ENCODE data around the gene PRMT9. TPM values are rescaled to one million over a fixed set of nuclear protein-coding genes. Genes with fewer than 3 reads are reported as not detected.
A peak's percentile ranks its signal among the peaks of the same experiment; 100 is the strongest.

The PRMT9 gene
- total and polyA plus RNA-seq, 9 of the 15 experiments (the other 6 are each of a cell fraction or from before 2014, with no cell fraction given): 3.5 to 15.6 (median 7.2) TPM

DNA sequence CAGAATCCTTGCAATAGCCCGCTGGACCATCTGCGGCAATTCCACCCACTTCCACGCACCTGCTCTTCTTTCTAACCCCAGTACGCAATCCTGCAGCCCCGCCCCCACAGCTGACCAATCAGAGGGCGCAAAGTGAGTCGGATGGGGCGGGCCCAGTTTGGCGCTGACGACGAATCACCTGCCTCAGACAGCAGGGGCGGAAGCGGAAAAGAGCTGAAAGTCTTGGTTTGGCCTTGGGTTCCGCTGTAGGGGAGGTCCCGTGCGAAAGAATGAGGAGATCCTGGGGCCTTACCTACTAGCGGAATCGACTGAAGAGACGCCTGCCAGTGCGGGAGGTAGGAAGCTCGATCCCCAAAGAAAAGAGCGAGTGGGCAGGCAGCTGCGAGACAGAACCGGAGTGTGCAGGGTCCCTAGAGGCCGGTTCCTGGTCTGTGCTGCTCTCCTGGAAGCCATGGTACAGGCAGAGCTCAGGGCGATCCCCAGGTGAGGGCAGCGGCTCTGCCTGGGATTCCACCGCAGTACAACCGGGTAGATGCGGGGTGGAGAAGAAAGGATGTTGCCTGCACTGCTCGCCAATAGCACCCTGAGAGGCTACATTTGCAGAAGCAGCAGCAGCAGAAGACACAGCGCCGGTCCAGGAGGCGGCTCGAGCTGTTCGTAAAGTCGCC lies 66.7 kb downstream of the PRMT9 start, which contains the start of gene TMEM184C (continued):
- TF ChIP-seq PHF20 (IDR thresholded peaks at IDR 0.05; ENCODE audit: partially characterized antibody): peak; percentile 96
- TF ChIP-seq HNRNPH1 (optimal IDR thresholded peaks at IDR 0.05; ENCODE audit: low read depth, low read length): no peak
- TF ChIP-seq NCOA6 (IDR thresholded peaks at IDR 0.05): no peak
- TF ChIP-seq PCBP2 (IDR thresholded peaks at IDR 0.05; ENCODE audit: low read depth, low read length, poor library complexity, severe bottlenecking): no peak
- TF ChIP-seq KLF16 (IDR thresholded peaks at IDR 0.05): no peak
- no peak; the same call in 1 of the 2 replicates for TF ChIP-seq EGR1 (conservative IDR thresholded peaks at IDR 0.05)
- TF ChIP-seq RBM25 (IDR thresholded peaks at IDR 0.05; ENCODE audit: low read depth, low read length, severe bottlenecking): no peak
- peak; percentile 82 for TF ChIP-seq BHLHE40 (IDR thresholded peaks at IDR 0.05; ENCODE audit: low read length)
- TF ChIP-seq TRIM24 (IDR thresholded peaks at IDR 0.05): peak in 1 of 2 experiments; percentile 85; a peak in 2 of 4 replicates
- no peak for TF ChIP-seq PHB (CRISPR knock-in tag; IDR thresholded peaks at IDR 0.05)
- TF ChIP-seq, protein P1, sequence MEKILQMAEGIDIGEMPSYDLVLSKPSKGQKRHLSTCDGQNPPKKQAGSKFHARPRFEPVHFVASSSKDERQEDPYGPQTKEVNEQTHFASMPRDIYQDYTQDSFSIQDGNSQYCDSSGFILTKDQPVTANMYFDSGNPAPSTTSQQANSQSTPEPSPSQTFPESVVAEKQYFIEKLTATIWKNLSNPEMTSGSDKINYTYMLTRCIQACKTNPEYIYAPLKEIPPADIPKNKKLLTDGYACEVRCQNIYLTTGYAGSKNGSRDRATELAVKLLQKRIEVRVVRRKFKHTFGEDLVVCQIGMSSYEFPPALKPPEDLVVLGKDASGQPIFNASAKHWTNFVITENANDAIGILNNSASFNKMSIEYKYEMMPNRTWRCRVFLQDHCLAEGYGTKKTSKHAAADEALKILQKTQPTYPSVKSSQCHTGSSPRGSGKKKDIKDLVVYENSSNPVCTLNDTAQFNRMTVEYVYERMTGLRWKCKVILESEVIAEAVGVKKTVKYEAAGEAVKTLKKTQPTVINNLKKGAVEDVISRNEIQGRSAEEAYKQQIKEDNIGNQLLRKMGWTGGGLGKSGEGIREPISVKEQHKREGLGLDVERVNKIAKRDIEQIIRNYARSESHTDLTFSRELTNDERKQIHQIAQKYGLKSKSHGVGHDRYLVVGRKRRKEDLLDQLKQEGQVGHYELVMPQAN (IDR thresholded peaks at IDR 0.05; ENCODE audit: borderline replicate concordance): peak; percentile 74; the same call in 1 of the 2 replicates
- TF ChIP-seq SPI1 (IDR thresholded peaks at IDR 0.05; ENCODE audit: borderline replicate concordance, low read depth, low read length): peak; percentile 57; the same call in 1 of the 2 replicates
- TF ChIP-seq, protein P2, sequence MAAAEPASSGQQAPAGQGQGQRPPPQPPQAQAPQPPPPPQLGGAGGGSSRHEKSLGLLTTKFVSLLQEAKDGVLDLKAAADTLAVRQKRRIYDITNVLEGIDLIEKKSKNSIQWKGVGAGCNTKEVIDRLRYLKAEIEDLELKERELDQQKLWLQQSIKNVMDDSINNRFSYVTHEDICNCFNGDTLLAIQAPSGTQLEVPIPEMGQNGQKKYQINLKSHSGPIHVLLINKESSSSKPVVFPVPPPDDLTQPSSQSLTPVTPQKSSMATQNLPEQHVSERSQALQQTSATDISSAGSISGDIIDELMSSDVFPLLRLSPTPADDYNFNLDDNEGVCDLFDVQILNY (CRISPR knock-in tag; IDR thresholded peaks at IDR 0.05): no peak
- peak; percentile 85 for TF ChIP-seq NCOA1 (IDR thresholded peaks at IDR 0.05; ENCODE audit: low read depth)
- TF ChIP-seq, protein P3, sequence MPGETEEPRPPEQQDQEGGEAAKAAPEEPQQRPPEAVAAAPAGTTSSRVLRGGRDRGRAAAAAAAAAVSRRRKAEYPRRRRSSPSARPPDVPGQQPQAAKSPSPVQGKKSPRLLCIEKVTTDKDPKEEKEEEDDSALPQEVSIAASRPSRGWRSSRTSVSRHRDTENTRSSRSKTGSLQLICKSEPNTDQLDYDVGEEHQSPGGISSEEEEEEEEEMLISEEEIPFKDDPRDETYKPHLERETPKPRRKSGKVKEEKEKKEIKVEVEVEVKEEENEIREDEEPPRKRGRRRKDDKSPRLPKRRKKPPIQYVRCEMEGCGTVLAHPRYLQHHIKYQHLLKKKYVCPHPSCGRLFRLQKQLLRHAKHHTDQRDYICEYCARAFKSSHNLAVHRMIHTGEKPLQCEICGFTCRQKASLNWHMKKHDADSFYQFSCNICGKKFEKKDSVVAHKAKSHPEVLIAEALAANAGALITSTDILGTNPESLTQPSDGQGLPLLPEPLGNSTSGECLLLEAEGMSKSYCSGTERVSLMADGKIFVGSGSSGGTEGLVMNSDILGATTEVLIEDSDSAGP (CRISPR knock-in tag; IDR thresholded peaks at IDR 0.05): no peak
- TF ChIP-seq FOXP1 (CRISPR knock-in tag; IDR thresholded peaks at IDR 0.05): no peak
- no peak for TF ChIP-seq ZNF584 (CRISPR knock-in tag; IDR thresholded peaks at IDR 0.05; ENCODE audit: low read depth)
- 0 out of 2 replicates have a peak, but pooled peaks have one; percentile 43 for TF ChIP-seq NR4A1 (CRISPR knock-in tag; IDR thresholded peaks at IDR 0.05)
- no peak for TF ChIP-seq NR4A1 (tag; IDR thresholded peaks at IDR 0.05)
- TF ChIP-seq, protein P4, sequence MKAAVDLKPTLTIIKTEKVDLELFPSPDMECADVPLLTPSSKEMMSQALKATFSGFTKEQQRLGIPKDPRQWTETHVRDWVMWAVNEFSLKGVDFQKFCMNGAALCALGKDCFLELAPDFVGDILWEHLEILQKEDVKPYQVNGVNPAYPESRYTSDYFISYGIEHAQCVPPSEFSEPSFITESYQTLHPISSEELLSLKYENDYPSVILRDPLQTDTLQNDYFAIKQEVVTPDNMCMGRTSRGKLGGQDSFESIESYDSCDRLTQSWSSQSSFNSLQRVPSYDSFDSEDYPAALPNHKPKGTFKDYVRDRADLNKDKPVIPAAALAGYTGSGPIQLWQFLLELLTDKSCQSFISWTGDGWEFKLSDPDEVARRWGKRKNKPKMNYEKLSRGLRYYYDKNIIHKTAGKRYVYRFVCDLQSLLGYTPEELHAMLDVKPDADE (conservative IDR thresholded peaks at IDR 0.05; ENCODE audit: control insufficient read depth, low read depth, low read length): no peak
- TF ChIP-seq JUND (IDR thresholded peaks at IDR 0.05; ENCODE audit: borderline replicate concordance, low read depth, low read length): peak; percentile 25; the same call in 1 of the 2 replicates
- TF ChIP-seq JUND (tag; IDR thresholded peaks at IDR 0.05; ENCODE audit: borderline replicate concordance, low read depth, low read length): no peak
- 0 out of 2 replicates have a peak, but pooled peaks have one; percentile 38 for TF ChIP-seq XRCC5 (IDR thresholded peaks at IDR 0.05; ENCODE audit: low read depth, low read length)
- TF ChIP-seq SP2 (IDR thresholded peaks at IDR 0.05; ENCODE audit: extremely low read depth, low read depth, low read length, poor library complexity, severe bottlenecking): peak; percentile 62

All from K562 (cell line).